GM18858 (cell line): Measurements from ENCODE around the gene FAT2.
"Not testable (repeated sequence)": the region's sequence is repeated elsewhere in the genome, so short reads cannot be mapped to it uniquely, and the experiment has no call there.

ENCODE experiments used
- ATAC-seq: cut with Tn5 transposase; IDR thresholded peaks from one replicate; pipeline ENCODE4 v1.9.1; 2021; ENCODE audit not compliant: unreplicated experiment

Gene FAT2

DNA sequence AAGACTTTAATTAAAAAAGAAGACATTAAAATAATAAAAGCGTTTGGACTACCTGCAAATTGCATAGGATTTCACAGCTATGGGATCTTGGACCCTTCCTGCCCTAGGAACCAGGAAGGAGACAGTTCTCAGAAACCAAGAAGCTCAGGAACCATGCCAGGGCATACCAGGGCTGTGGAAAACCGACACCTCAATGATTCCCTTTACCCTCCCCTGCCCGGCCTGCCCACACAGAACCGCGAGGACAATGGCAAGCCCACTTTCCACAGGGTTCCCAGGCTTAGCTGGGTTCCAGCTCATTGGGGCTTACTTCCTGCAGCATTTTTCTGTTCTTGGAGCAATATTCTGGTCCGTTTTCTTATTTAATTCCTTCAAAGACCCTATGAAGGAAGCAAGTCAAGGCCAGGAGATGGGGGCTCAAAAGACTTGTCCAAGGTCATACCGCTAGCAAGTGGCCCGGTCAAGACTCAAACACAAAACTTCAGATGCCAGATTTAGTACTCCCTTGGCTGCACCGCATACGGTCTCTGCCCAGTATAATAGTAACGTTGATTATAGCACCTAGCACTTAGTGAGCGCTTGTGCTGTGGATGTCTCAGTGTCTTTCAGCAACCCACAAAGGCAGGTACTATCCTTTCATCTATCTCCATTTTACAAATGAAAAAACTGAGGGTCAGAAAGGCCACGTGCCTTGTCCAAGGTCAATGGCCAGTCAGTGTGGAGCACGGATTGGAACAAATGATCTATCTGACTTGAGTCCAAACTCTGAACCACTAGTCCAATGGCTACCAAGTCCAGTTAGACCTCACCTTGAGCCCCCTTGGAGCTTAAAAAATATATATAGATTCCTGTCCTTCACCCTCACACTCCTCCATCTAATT, 6.8 kb downstream of the FAT2 start:
- ATAC-seq, result no peak

DNA sequence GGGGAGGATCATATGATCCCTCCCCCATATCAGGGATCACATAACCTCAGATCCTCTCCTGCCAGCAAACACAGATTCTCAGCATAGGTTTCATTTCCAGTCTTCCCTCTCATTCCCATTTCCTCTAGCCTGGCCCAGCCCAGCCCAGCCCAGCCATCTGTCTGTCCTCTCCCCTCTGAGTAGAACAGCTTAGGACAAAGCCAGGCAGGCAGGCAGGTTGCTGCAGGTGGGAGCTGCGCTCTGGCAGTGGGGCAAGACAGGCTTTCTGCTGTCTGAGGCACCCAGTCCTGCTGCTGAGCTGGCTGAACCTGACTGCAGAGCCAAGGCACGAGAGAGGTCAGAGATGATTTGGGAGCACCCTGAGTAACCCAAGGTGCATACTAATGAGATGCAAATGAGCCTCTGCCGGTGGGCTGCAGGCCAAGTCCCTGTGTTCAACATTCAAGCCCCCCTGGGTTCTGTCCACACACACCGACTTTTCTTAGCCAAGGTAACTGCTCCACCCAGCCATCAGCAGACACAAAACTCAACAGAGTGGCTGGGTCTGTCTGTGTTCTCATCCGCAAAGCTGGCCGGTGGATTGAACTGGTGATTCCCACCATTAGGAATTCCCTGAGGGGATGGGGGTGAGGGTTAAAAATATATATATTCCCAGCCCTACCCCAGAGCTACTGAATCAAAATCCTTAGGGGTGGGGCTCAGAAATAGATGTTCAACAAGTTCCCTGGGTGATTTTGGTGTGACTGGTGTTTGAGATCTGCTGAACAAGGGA, 9.1 kb downstream of the FAT2 start:
- ATAC-seq, result no peak

DNA sequence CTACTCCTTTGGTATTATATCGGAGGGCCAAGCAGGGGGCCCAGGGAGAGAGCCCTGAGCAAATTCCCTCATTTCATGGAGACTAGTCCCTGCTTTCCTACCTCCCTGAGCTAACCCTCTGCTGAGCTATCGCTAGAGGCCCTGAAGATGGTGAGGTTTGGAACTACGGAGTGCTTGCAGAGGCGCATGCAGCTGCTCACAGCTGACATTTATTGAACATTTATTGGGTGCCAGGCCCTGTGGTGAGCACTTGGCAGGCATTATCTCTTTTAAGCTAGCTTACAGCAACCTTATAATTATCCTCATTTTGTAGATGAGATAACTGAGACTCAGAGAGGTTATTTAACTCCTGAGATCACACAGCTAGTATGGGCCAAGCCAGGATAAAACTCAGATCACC, 9.8 kb downstream of the FAT2 start:
- ATAC-seq, result no peak

GRCh38 chr5:151580858-151581257, 10.3 kb downstream of the FAT2 start:
- no peak for ATAC-seq

DNA sequence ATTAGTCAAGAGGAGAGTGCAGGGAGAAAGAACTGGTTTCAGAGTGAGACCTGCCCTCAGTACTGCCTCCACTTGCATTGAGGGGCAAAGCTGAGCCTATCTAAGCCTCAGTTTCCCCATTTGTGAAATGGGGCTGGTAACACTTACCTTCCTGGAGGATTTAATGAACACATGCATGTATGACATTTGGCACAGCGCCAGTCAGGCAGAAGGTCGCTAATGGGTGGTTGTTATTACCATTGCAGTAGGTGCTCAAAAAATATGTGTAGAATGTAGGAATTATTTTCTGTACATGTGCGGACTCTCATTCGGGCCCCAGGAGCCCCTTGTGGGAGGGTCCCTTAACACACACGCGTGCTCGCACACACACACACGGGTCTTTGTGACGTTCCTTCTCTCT, 10.9 kb downstream of the FAT2 start:
- ATAC-seq, result no peak

DNA sequence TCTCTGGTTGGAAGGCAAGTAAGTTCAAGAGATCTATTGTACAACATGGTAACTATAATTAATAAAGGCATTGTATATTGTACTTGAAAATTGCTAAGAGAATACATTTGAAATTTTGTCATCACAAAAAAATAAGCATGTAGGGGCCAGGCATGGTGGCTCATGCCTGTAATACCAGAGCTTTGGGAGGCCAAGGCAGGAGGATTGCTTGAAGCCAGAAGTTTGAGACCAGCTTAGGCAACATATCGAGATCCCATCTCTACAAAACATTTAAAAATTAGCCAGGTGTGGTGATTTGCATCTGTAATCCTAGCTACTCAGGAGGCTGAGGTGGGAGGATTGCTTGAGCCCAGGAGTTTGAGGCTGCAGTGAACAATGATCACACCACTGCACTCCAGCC, 12.0 kb downstream of the FAT2 start:
- ATAC-seq, result not testable (repeated sequence)

DNA sequence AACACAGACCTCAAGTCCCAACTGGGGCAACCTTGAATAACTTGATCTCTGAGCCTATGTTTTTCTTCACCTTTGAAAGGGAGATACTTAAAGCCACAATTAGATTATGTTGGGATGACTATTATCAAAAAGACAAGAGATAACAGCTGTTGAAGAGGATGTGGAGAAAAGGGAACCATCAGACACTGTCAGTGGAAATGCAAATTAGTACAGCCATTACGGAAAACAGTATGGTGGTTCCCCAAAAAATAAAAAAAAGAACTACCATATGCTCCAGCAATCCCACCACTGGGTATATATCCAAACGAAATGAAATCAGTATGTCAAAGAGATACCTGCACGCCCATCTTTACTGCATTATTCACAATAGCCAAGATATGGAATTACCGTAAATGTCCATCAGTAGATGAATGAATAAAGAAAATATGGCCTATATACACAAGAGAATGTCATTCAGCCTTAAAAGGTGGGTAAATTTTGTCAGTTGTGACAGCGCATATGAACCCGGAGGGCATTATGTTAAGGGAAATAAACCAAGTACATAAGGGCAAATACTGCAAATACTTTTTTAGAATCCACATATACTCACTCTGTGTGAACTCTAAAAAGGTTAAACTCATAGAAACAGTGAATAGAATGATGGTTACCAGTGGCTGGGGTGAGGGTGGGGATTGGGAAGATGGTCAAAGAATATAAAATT, 12.7 kb downstream of the FAT2 start:
- no peak for ATAC-seq

DNA sequence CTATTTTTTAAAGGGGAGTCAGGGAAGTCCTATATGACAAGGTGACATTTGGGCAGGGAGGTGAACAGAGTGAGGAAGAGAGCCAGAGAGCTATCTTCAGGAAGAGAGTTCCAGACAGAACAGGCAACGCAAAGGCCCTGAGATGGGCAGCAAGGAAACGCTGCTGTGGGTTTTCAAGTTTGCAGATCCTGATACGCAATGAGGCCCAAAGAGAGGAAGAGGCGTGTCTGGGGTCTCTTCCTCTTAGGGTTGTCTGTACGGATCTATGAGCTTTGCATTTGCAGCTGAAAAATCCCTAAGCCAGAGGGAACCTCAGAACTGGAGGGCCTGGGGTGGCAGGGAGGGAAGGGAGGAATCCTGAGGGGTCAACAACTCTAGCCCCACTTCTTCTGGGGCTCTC, 13.6 kb downstream of the FAT2 start:
- ATAC-seq, result no peak

DNA sequence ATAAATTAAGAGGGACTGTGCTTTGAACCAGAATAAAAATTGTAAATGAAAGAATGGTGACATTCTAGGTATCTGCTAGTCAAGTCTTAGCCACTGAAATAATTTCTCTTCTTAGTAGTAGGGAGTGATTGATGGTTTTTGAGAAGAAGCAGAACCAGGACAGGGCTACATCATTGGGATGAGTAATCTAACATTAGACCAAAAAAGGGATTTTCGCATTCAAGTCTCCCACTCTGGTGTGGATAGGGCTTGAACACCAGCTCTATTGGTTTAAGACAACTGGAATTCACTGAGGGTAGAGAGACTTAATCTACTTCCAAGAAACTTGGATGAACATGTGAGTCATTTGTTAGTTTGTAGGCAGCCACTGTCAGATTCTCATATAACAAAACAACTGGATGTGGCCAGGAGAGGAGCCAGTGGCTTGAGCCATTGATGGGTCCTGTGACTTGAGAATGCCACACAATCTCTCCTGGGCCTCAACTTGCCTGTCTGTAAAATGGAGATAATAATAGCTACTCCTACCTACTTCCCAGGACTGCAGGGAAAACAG, 16.6 kb downstream of the FAT2 start:
- no peak for ATAC-seq

DNA sequence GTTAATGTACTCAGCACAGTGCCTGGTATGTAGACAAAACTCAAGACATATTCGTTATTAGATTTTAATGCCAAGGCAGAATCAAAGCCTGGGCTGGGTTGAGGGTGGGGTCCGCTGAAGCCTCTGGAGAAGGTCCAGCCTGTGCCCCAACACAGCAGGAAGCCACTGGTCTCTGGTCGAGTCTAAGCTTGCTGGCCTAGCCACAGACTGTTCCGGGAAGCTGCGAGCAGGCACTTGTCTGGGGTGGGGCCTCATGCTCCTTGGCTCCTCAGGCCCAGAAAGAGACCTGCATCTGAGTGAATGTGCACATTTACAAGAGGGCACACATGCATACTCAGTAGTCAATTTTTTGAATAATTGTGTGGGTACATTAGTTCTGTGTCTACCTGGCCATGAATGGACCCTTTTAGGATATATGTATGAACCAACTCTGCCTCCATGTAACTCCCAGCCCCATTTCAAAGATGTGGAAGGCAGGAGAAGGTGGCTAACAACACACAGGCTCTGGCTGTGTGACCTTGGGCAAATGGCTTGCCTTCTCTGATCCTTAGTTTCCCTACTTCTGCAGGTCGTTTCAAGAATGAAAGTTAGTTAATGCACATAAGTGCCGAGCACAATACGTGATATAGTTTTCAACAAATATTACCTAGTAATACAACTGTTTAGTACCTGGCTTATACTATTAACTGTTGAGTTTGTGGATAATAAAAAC, 18.3 kb downstream of the FAT2 start:
- no peak for ATAC-seq

DNA sequence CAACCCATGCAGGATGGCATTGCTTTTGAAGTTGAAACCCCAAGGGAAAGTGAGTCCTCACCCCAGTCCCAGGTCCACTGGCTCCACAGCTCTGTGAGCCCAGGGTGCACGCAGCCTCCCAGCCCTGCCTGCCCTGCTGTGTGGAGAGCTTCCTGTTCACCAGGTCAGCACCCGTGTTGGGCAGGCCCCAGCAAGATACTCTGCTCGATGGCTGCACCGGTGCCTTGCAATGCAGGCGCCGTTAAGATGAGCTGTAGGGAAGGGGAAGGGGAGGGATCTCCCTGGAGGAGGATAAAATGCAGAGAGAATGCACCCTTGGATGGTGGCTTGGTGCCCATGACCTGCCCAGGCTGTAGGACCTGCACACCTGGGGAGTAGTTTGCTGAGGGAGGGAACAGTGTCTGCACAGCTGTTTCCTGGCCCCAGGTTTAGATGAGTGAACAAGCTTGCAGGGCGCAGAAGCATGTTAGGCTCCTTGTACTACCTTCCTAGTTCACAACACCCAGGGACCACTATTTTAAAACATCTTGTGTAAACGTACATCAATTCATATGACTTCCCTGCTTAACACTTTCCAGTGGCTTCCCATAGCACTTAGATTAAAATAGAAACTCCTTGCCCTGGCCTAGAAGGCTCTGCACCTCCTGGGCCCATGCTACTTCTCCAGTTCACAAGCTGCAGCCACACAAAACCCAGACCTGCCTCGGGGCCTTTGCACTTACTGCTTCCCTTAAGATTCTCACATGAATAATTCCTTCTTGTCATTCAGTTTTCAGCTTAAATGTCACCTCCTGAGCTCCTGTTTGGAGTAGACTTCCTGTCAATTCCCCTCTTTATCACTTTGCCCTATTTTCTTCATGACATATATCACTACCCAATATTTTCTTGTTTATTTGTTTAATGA, 19.6 kb downstream of the FAT2 start:
- no peak for ATAC-seq

- ATAC-seq, result no peak
Observed at GRCh38 chr5:151570512-151571269, 20.4 kb downstream of the FAT2 start.

DNA sequence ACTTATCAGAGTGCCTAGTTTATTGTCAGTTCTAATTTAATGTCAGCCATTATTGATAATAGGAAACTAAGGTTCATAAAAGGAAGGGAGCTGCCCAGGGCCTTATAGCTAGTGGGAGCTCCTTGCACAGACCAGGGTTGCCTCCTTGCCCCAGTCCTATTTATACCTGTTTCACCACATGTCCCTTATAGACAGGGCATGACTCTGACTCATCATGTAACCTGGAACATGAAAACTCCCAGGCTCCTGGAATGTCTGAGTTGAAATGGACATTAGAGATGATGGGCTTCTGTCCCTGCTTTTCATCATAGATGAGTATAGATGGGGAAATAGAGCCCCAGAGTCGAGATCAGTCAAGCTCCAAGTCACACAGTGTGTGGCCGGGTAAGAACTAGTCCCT, 21.1 kb downstream of the FAT2 start:
- no peak for ATAC-seq

GRCh38 chr5:151569132-151570046, 21.7 kb downstream of the FAT2 start:
- ATAC-seq, result peak; percentile 57

DNA sequence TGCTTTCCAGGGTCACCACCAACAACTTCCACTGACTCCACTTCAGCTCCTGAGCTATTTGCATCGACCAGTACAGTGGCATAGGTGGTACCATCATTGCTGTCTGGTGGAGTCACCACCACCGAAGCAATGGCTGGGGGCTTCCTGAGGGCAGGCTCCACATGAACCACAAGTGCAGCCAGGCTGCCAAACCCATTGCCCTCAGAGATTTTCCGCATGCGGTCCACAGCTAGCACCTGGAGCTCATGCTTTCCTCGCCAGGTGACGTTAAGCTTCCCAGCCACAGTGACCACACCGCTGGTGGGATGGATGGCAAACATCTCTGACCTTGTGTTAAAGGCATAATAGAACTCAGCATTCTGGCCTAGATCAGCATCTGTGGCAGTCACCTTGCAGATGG, 23.1 kb downstream of the FAT2 start:
- ATAC-seq, result no peak

DNA sequence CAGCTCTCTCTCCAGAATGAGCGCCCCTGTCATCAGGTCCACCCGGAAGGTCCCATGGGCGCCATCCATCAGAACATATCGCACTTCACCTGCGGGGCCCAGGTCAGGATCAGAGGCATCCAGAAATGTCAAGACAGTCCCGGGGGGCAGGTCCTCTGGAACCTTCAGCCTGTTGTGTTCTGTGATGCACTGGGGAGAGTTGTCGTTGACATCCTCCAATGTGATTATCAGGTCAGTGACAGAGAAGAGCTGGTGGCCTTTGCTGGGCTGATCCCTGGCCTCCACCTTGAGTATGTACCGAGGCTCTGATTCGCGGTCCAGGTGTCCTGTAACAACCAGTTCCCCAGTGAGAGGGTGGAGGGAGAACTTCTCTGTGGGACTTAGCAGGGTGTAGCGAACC, 25.2 kb downstream of the FAT2 start:
- no peak for ATAC-seq

DNA sequence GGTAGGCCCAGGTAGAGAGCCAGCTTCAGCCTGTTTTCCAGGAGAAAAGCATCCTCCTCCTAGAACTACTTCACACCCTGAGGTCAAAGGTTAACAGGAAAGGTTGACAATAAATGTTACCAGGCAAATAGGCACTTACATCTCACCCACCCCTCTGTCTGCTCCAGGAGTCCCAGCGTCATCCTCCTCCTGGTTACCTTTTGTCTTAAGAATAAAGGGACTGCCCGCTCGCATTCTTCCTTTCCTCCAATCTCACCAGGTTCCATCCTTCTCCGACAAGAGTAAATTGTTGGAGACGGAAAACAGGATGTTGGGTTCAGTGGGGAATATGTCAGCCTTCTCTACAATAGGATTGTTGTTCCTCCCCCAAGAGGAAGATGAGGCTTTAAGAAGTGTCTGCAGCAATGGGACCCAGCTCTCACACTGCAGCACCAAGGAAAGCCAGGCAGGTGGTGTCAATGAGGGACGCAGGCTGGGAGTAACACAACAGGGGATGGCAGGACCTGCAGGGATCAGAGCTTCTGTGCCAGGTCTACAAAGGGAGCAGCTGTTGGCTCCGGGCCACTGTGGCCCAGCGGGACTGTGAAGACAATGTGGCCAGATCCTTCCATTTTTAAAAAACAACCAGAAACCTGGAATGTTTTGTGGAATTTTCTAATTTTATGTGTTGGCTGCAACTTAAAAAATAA, 29.0 kb downstream of the FAT2 start:
- no peak for ATAC-seq
